SH-SY5Y (cell line): ENCODE results near the gene TMEM52B.

Experiments
- GATA2 ChIP-seq: IDR thresholded peaks from 2 replicates; pipeline ENCODE4 v1.6.1; 2011; ENCODE audit warnings: mild to moderate bottlenecking, low read depth, low read length
- GATA3 ChIP-seq: IDR thresholded peaks from 2 replicates; pipeline ENCODE4 v1.6.1; 2011; ENCODE audit warnings: low read depth, mild to moderate bottlenecking, low read length, moderate library complexity

GRCh38 chr12:10179776-10180181, 947 bp downstream of the TMEM52B start:
- TF ChIP-seq GATA3 (no peak), GATA2 (no peak)
